Activated naive CD4-positive, alpha-beta T cell treated with anti-CD3 and anti-CD28 coated beads for 36 hours (primary cell): ENCODE measurements around the gene VASP. TPM values are rescaled to one million over a fixed set of nuclear protein-coding genes. Genes with fewer than 3 reads are reported as not detected.

Source experiments
- CTCF ChIA-PET: fragments of 350-600 bp; sonication (Branson Sonifier 250); formaldehyde crosslinking; loops from one replicate; lab custom pipeline; 2021; ENCODE audit warnings: antibody characterized with exemption; lab: Charles Lee
- DNase-seq: peaks from one replicate; pipeline ENCODE4 v3.0.0-alpha.2; 2020
- H3K27ac Mint-ChIP-seq: one replicate; pipeline ENCODE4 v1.8.0; 2021; ENCODE audit warnings: mild to moderate bottlenecking, mixed read lengths
- H3K27me3 Mint-ChIP-seq: one replicate; pipeline ENCODE4 v1.8.0; 2021; ENCODE audit warnings: low read depth, mixed read lengths
- H3K36me3 Mint-ChIP-seq: one replicate; pipeline ENCODE4 v1.8.0; 2021; ENCODE audit warnings: low read depth, mixed read lengths
- H3K4me1 Mint-ChIP-seq: one replicate; pipeline ENCODE4 v1.8.0; 2021; ENCODE audit warnings: low read depth, mixed read lengths
- H3K4me3 Mint-ChIP-seq: one replicate; pipeline ENCODE4 v1.8.0; 2021; ENCODE audit warnings: mild to moderate bottlenecking, moderate library complexity, mixed read lengths
- H3K9me3 Mint-ChIP-seq: one replicate; pipeline ENCODE4 v1.8.0; 2021; ENCODE audit warnings: mixed read lengths
- intact Hi-C: fragments of 100-400 bp; cut with micrococcal nuclease; formaldehyde crosslinking; loops from one replicate; pipeline ENCODE4 v1.15.1; 2023
- total RNA-seq, 2 experiments: library from RNA; stranded (reverse); gene quantifications; one replicate each; pipeline ENCODE4 v1.2.3, GENCODE V29; 2021

The VASP gene
- total RNA-seq, 2 experiments from 2014 or later = 94.5 to 99.6 TPM

DNA sequence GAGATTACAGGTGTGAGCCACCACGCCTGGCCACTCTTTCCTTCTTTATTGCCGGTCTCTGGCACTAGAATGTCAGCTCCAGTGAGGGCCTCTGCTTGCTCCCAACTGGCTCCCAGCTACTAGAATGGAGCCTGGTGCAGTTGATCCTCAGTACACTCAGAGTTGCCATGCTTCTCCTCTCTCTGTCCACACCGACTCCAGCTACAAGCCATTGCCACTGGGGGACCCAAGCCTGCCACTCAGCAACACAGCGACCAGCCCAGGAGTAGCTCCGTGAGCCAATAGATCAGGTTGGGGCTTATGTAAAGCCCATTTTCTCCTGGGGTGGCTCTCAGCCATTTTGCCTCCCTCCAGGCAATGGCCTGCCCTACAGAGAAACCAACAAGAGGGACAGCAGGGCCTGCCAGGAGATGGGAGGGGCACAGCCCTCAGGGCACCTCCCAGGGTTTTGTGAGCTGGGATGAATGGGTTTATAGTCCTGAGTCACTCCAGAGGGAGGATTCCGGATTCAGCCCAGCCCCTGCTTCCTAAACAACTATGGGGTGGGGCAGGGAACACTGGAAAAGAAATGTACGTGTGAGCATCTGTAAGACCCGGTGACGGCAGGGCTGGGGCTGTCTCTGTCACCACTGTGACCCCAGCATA, 40.8 kb downstream of the VASP start:
- no peak for DNase-seq
- H3K27ac Mint-ChIP-seq = no peak overlapping the region
- intact Hi-C loops = no loop called here
- no peaks in the 10 kb centered on the region for H3K27me3 Mint-ChIP-seq
- H3K9me3 Mint-ChIP-seq = no peaks in the 10 kb centered on the region
- CTCF ChIA-PET = interaction anchor here (0.6 to 1.7 kb wide), 3 partner anchors 10 to 132 kb away, joined by 4 to 7 read pairs (median 6); no protein-coding TSS in a partner anchor
- peaks cover 3% of the 10 kb centered on the region for H3K36me3 Mint-ChIP-seq
- H3K4me1 Mint-ChIP-seq = peaks cover 7% of the 10 kb centered on the region
- H3K4me3 Mint-ChIP-seq = no peak overlapping the region

- Mint-ChIP-seq H3K36me3 (peaks cover 4% of the 10 kb centered on the region), H3K27ac (no peak overlapping the region), H3K4me3 (no peak overlapping the region), H3K4me1 (peaks cover 3% of the 10 kb centered on the region), H3K27me3 (no peaks in the 10 kb centered on the region), H3K9me3 (no peaks in the 10 kb centered on the region)
- no peak for DNase-seq
- intact Hi-C loops = no loop called here
- CTCF ChIA-PET = interaction anchor here (1.2 kb wide), 1 partner anchor 19 kb away, joined by 3 read pairs; no protein-coding TSS in a partner anchor
Observed at GRCh38 chr19:45553464-45553863, 46.2 kb downstream of the VASP start.

- H3K27me3 Mint-ChIP-seq = no peaks in the 10 kb centered on the region
- CTCF ChIA-PET = interaction anchor here (0.6 to 1.4 kb wide), 3 partner anchors 18 to 60 kb away, joined by 3 read pairs; no protein-coding TSS in a partner anchor
- H3K27ac Mint-ChIP-seq = no peak overlapping the region
- DNase-seq = no peak
- intact Hi-C loops = no loop called here
- H3K9me3 Mint-ChIP-seq = no peaks in the 10 kb centered on the region
- peaks cover 11% of the 10 kb centered on the region for H3K4me1 Mint-ChIP-seq
- H3K4me3 Mint-ChIP-seq = no peak overlapping the region
- H3K36me3 Mint-ChIP-seq = peaks cover 4% of the 10 kb centered on the region
Observed at GRCh38 chr19:45554481-45554880, 47.2 kb downstream of the VASP start.

- no peak overlapping the region for H3K27ac Mint-ChIP-seq
- H3K4me1 Mint-ChIP-seq = peaks cover 21% of the 10 kb centered on the region
- H3K27me3 Mint-ChIP-seq = no peaks in the 10 kb centered on the region
- CTCF ChIA-PET = interaction anchor here (0.6 to 2.1 kb wide), 7 partner anchors 13 to 136 kb away, joined by 3 to 15 read pairs (median 6); partner anchors contain the start of gene OPA3
- intact Hi-C loops = loop anchor here (5.0 kb wide), 1 partner anchor 130 kb away; no protein-coding TSS in a partner anchor
- no peak overlapping the region for H3K4me3 Mint-ChIP-seq
- no peaks in the 10 kb centered on the region for H3K9me3 Mint-ChIP-seq
- H3K36me3 Mint-ChIP-seq = peaks cover 4% of the 10 kb centered on the region
- no peak for DNase-seq
Observed at GRCh38 chr19:45556835-45557234, 49.6 kb downstream of the VASP start.

- DNase-seq = peak; percentile 88
- H3K36me3 Mint-ChIP-seq = no peaks in the 10 kb centered on the region
- no peak overlapping the region for H3K27ac Mint-ChIP-seq
- H3K27me3 Mint-ChIP-seq = no peaks in the 10 kb centered on the region
- CTCF ChIA-PET = interaction anchor here (0.5 to 2.5 kb wide), 31 partner anchors 8 to 135 kb away, joined by 3 to 15 read pairs (median 5); partner anchors contain the start of gene OPA3
- intact Hi-C loops = loop anchor here (1.0 to 5.0 kb wide), 6 partner anchors 26 to 131 kb away; partner anchors contain the start of genes OPA3 and VASP
- H3K4me3 Mint-ChIP-seq = no peak overlapping the region
- H3K4me1 Mint-ChIP-seq = peaks cover 30% of the 10 kb centered on the region
- no peaks in the 10 kb centered on the region for H3K9me3 Mint-ChIP-seq
Observed at GRCh38 chr19:45558399-45558878, 51.2 kb downstream of the VASP start.

DNA sequence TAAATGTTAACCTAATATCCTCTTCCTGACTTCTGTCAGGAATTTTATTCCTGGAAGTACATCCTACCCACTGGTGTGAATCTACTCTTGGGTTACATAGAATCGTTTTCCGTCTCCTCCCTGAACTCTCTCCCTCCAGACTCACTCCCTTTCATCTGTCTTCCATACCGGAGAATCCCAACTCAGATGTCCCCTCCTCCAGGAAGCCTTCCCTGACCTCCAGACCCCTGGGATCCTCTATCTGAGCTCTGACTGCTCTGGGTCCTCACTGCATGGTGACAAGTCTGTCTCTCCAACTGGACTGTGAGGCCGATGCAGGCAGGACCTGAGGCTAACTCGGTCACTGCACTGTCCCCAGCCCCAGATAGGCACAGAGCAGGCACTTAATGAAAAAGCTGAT, 52.8 kb downstream of the VASP start:
- Mint-ChIP-seq H3K36me3 (no peaks in the 10 kb centered on the region), H3K27me3 (no peaks in the 10 kb centered on the region), H3K9me3 (no peaks in the 10 kb centered on the region), H3K27ac (no peak overlapping the region), H3K4me1 (peaks cover 41% of the 10 kb centered on the region), H3K4me3 (no peak overlapping the region)
- intact Hi-C loops = no loop called here
- no peak for DNase-seq
- CTCF ChIA-PET = interaction anchor here (2.5 kb wide), 1 partner anchor 120 kb away, joined by 8 read pairs; no protein-coding TSS in a partner anchor

DNA sequence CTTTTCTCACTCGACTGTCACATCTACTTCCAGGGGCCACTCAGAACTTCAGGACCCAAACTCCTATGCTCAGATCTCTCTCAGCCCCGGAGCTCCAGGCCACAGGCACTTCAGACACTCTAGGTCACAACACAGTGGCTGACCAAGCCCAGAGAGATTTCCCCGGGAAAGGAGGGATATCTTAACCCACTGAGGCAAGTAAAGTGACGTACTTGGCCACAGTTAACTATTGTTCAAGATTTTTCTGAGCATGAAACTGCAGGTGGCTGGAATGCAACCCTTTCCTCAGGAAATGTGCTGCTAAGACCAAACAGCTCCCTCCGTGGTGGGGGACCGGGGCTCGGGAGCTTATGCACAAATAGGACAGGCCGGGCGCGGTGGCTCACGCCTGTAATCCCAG, 53.4 kb downstream of the VASP start:
- CTCF ChIA-PET = interaction anchor here (0.6 kb wide), 1 partner anchor 76 kb away, joined by 3 read pairs; no protein-coding TSS in a partner anchor
- no peak for DNase-seq
- intact Hi-C loops = no loop called here
- no peaks in the 10 kb centered on the region for H3K27me3 Mint-ChIP-seq
- H3K4me3 Mint-ChIP-seq = no peak overlapping the region
- H3K9me3 Mint-ChIP-seq = no peaks in the 10 kb centered on the region
- no peak overlapping the region for H3K27ac Mint-ChIP-seq
- H3K36me3 Mint-ChIP-seq = no peaks in the 10 kb centered on the region
- peaks cover 41% of the 10 kb centered on the region for H3K4me1 Mint-ChIP-seq

GRCh38 chr19:45564131-45564780, 57.0 kb downstream of the VASP start:
- Mint-ChIP-seq H3K36me3 (no peaks in the 10 kb centered on the region), H3K4me3 (peak overlapping the region; percentile 27), H3K9me3 (no peaks in the 10 kb centered on the region), H3K27ac (peak overlapping the region; percentile 90), H3K4me1 (peaks cover 36% of the 10 kb centered on the region), H3K27me3 (no peaks in the 10 kb centered on the region)
- intact Hi-C loops = no loop called here
- no peak for DNase-seq
- CTCF ChIA-PET = interaction anchor here (0.6 to 1.5 kb wide), 5 partner anchors 79 to 151 kb away, joined by 3 read pairs; no protein-coding TSS in a partner anchor

- CTCF ChIA-PET = no interaction called here
- no peak overlapping the region for H3K27ac Mint-ChIP-seq
- H3K9me3 Mint-ChIP-seq = no peaks in the 10 kb centered on the region
- peaks cover 34% of the 10 kb centered on the region for H3K4me1 Mint-ChIP-seq
- H3K4me3 Mint-ChIP-seq = no peak overlapping the region
- intact Hi-C loops = no loop called here
- no peaks in the 10 kb centered on the region for H3K27me3 Mint-ChIP-seq
- DNase-seq = no peak
- H3K36me3 Mint-ChIP-seq = no peaks in the 10 kb centered on the region
Observed at GRCh38 chr19:45567609-45568008, 60.3 kb downstream of the VASP start.

DNA sequence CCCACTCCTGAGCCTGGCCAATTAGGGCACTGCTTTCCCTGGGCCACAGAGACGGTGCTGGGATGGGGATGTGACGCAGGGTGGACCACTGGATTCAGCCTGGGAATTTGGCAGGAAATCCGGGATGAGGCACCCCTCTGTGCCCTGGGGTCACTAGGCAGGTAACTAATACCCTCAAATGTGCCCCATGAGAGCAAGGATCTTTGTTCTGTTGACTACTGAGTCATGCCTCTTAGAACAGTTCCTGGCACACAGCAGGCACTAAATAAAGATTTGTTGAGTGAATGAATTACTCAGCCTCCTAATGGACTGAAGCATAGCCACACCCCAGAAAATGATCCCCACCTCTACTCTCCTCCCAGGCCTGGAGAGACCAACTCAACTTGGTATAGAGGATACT, 61.5 kb downstream of the VASP start:
- H3K27me3 Mint-ChIP-seq = no peaks in the 10 kb centered on the region
- no peaks in the 10 kb centered on the region for H3K36me3 Mint-ChIP-seq
- H3K9me3 Mint-ChIP-seq = no peaks in the 10 kb centered on the region
- no peak overlapping the region for H3K27ac Mint-ChIP-seq
- intact Hi-C loops = no loop called here
- peaks cover 24% of the 10 kb centered on the region for H3K4me1 Mint-ChIP-seq
- no peak for DNase-seq
- H3K4me3 Mint-ChIP-seq = no peak overlapping the region
- CTCF ChIA-PET = no interaction called here

DNA sequence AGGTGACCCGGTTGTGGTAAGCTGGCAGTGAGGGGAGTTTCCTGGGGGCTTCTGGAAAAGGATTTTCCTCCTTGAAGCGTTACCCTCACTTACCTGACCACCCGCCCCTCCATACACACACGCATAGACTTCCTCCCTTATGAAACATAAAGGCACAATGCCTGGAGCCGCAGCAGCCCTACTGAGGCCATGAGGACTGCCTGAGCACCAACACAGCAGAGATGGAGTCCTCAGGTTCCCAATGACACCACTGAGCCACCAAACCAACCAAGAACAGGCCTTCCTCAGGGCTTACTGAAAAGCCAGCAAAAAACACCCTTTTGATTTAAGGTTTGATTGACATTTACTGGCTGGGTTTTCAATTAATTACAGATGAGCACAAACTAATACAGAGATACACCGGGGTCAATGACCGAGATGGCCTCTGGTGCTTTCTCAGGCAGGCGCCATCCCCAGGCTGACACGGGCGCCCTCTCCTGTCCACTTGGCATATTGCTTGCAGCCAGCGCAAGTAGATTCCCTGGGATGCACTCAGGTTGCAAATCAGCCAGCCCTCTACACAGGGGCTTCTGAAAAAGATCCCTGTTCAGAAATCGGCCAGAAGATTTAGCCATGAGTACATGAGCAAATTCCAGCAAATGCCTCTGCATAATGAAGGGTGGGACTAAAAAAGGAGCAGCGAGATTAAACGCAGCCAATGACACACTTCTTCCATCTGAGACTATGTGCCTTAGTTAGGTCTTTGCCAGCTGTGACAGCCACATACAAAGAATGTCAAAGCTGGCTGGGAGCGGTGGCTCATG, 62.5 kb downstream of the VASP start:
- Mint-ChIP-seq H3K9me3 (no peaks in the 10 kb centered on the region), H3K27ac (peak overlapping the region; percentile 59), H3K36me3 (no peaks in the 10 kb centered on the region), H3K4me3 (no peak overlapping the region), H3K4me1 (peaks cover 14% of the 10 kb centered on the region), H3K27me3 (no peaks in the 10 kb centered on the region)
- CTCF ChIA-PET = interaction anchor here (0.6 to 0.9 kb wide), 5 partner anchors 12 to 104 kb away, joined by 3 to 6 read pairs (median 3); no protein-coding TSS in a partner anchor
- intact Hi-C loops = loop anchor here (1.0 to 2.0 kb wide), 2 partner anchors 47 to 73 kb away; partner anchors contain the start of gene RTN2
- DNase-seq = peak; percentile 80
